ENCODE results near the gene FGD4. TPM values are rescaled to one million over a fixed set of nuclear protein-coding genes. Genes with fewer than 3 reads are reported as not detected.

The FGD4 gene
- total and polyA plus RNA-seq, 9 of the 15 experiments (the other 6 are each of a cell fraction or from before 2014, with no cell fraction given): 0.05 to 0.51 (median 0.27) TPM

- ChIA-PET CTCF (ENCODE audit: low intra/inter-chr PET ratio) (no interaction called here), POLR2A (interaction anchor here (1.1 kb wide), 1 partner anchor 13 kb away, joined by 3 read pairs; no protein-coding TSS in a partner anchor)
- BruUV-seq (replicated peaks): no TSS peak
- no peaks in the 10 kb centered on the region for H4K20me1 ChIP-seq (replicated peaks; ENCODE audit: control insufficient read depth, insufficient read depth, low read length)
- intact Hi-C loops (cut with micrococcal nuclease): no loop called here
- TF ChIP-seq ERF (CRISPR knock-in tag; IDR thresholded peaks at IDR 0.05) (no peak), KLF13 (tag; IDR thresholded peaks at IDR 0.05; ENCODE audit: borderline replicate concordance, low read depth) (no peak), MXI1 (IDR thresholded peaks at IDR 0.05; ENCODE audit: low read depth, low read length) (no peak), KLF1 (tag; IDR thresholded peaks at IDR 0.05) (no peak), GABPA (tag; conservative IDR thresholded peaks at IDR 0.05; ENCODE audit: low read depth) (no peak), TSC22D4 (tag; IDR thresholded peaks at IDR 0.05) (no peak), RBM14 (IDR thresholded peaks at IDR 0.05; ENCODE audit: borderline replicate concordance, insufficient read depth, low read depth, low read length) (no peak), LCOR (CRISPR knock-in tag; IDR thresholded peaks at IDR 0.05) (no peak), NCOA2 (IDR thresholded peaks at IDR 0.05; ENCODE audit: partially characterized antibody in 2 of 2) (no peak)
- TF ChIP-seq, protein P1, sequence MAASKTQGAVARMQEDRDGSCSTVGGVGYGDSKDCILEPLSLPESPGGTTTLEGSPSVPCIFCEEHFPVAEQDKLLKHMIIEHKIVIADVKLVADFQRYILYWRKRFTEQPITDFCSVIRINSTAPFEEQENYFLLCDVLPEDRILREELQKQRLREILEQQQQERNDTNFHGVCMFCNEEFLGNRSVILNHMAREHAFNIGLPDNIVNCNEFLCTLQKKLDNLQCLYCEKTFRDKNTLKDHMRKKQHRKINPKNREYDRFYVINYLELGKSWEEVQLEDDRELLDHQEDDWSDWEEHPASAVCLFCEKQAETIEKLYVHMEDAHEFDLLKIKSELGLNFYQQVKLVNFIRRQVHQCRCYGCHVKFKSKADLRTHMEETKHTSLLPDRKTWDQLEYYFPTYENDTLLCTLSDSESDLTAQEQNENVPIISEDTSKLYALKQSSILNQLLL (CRISPR knock-in tag; IDR thresholded peaks at IDR 0.05; ENCODE audit: borderline replicate concordance): no peak
- TF ChIP-seq, protein P2, sequence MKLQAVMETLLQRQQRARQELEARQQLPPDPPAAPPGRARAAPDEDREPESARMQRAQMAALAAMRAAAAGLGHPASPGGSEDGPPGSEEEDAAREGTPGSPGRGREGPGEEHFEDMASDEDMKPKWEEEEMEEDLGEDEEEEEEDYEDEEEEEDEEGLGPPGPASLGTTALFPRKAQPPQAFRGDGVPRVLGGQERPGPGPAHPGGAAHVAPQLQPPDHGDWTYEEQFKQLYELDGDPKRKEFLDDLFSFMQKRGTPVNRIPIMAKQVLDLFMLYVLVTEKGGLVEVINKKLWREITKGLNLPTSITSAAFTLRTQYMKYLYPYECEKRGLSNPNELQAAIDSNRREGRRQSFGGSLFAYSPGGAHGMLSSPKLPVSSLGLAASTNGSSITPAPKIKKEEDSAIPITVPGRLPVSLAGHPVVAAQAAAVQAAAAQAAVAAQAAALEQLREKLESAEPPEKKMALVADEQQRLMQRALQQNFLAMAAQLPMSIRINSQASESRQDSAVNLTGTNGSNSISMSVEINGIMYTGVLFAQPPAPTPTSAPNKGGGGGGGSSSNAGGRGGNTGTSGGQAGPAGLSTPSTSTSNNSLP (IDR thresholded peaks at IDR 0.05; ENCODE audit: borderline replicate concordance, low read depth, low read length): no peak
- H3K4me1 ChIP-seq (replicated peaks in 1 of 2; ENCODE audit: control insufficient read depth in 2 of 2, insufficient read depth in 2 of 2, low read length in 2 of 2): no peaks in the 10 kb centered on the region
- H3K79me2 ChIP-seq (ENCODE audit: control insufficient read depth, insufficient read depth, low read length): no peaks in the 10 kb centered on the region
- H3K27me3 ChIP-seq (ENCODE audit: control insufficient read depth in 2 of 2, insufficient read depth in 2 of 2, low read length in 2 of 2): peaks cover 10 to 24% of the 10 kb centered on the region in 2 experiments; a peak in 3 of 5 replicates
- DNase-seq (ENCODE audit: extremely low read depth in 1 of 4, low spot score in 3 of 4) (no peak), ATAC-seq (peak; percentile 33; the same call in 2 of the 3 replicates), FAIRE-seq (no peak)
- H3K36me3 ChIP-seq (ENCODE audit: control insufficient read depth, insufficient read depth, low read length): no peaks in the 10 kb centered on the region
- H3K27ac ChIP-seq (ENCODE audit: extremely low read depth, low read depth, low read length): no peak overlapping the region
- in situ Hi-C loops (cut with MboI): loop anchor here (10.0 kb wide), 1 partner anchor 295 kb away; no protein-coding TSS in a partner anchor
- H3K9ac ChIP-seq (ENCODE audit: insufficient read depth in 1 of 2, low read depth in 2 of 2, low read length in 2 of 2): no peak overlapping the region
- WGBS (ENCODE audit: insufficient coverage, low coverage, missing lambda C conversion rate): 2% methylated on average over 6 of the region's 6 CpGs
- no peak overlapping the region for H3K4me2 ChIP-seq (ENCODE audit: insufficient read depth, low read length)
- no peak overlapping the region for H2AFZ ChIP-seq (ENCODE audit: low read depth, low read length)
- H3K9me3 ChIP-seq (replicated peaks; ENCODE audit: control insufficient read depth, insufficient read depth, low read depth, low read length): no peaks in the 10 kb centered on the region
- no peaks in the 10 kb centered on the region for H3K9me1 ChIP-seq (ENCODE audit: control insufficient read depth, insufficient read depth, low read length)
- H3K4me3 ChIP-seq: no peak overlapping the region
Observed at GRCh38 chr12:32659908-32660440, 260.6 kb downstream of the FGD4 start.

Measured in K562 (cell line).